Measurements from ENCODE around the gene LILRB5. TPM values are rescaled to one million over a fixed set of nuclear protein-coding genes. Genes with fewer than 3 reads are reported as not detected.
"Not testable (repeated sequence)": the region's sequence is repeated elsewhere in the genome, so short reads cannot be mapped to it uniquely, and the experiment has no call there.

The LILRB5 gene
- total and polyA plus RNA-seq, 2 donors: 4.2 to 5.6 TPM

DNA sequence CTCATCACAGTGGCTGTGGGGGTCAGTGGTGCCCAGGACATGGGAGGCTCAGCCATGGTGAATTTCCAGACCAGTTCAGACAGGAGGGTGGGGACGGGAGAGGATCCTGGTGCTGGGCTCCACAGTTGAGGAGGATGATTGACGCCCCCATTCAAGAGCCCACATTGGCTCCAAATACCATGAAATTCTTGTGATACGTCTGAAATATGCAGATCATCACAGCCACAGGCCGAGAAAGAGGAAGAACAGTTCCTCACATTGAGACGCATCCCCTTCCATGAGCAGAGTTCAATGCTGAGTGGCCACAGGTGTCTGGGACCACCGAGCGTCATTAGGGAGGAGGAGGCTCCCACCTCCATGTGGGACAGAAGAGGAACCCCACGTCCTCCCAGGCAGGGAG is 13.3 kb downstream of the LILRB5 start:
- H3K27ac ChIP-seq (ENCODE audit: low read depth); DNase-seq (ENCODE audit: extremely low spot score); H3K4me1 ChIP-seq (ENCODE audit: insufficient read depth); H3K36me3 ChIP-seq (ENCODE audit: insufficient read depth); H3K4me3 ChIP-seq (ENCODE audit: low read depth, low read length): not testable (repeated sequence)
- 68% methylated on average over 7 of the region's 8 CpGs for WGBS

DNA sequence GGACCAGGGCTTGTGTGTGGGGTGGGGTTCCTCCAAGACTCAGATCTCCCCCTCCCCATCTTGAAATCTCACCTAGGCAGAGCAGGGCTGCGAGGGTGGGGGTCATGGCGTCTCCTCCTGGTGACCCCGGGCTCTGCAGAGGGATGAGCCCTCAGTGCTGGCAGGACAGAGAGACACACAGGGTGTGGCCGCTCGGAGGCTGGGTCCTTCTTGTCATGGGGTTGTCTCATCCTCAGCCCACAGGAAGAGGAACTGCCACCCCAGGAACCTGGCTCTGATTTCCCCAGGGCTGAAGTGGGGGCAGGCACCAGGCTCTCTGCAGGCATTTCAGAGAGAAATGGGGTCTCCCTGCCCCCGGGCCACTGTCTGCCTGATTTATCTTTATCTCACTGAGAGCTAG is 14.4 kb downstream of the LILRB5 start, which contains the start of gene LILRA6:
Gene LILRA6, minus strand, starts transcription at position 145 of the 400 bp plus-strand sequence.
- H3K36me3 ChIP-seq (ENCODE audit: insufficient read depth); H3K4me1 ChIP-seq (ENCODE audit: insufficient read depth); H3K27ac ChIP-seq (ENCODE audit: low read depth); DNase-seq (ENCODE audit: extremely low spot score); H3K4me3 ChIP-seq (ENCODE audit: low read depth, low read length): not testable (repeated sequence)
- 59% methylated on average over 6 of the region's 6 CpGs for WGBS

DNA sequence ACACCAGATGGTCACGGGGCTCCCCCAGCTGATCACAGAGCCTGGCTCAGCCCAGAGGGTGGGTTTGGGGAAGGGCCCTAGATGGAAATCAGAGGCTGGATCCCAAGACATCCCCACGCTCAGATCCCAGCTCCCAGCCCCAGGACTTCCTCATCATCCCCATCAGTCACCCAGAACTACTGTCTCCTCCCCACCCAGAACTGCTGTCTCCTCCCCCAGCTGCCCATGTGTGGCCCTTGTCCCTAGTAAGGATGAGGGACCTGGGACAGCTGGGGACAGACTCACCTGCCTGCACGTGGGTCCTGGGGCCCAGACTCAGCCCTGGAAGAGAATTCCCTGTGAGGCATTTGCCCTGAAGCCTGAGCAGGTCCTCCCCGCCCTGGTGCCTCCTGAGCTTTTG is 14.8 kb downstream of the LILRB5 start:
- H3K36me3 ChIP-seq (ENCODE audit: insufficient read depth); DNase-seq (ENCODE audit: extremely low spot score); H3K27ac ChIP-seq (ENCODE audit: low read depth); H3K4me1 ChIP-seq (ENCODE audit: insufficient read depth); H3K4me3 ChIP-seq (ENCODE audit: low read depth, low read length): not testable (repeated sequence)
- WGBS: 63% methylated on average over 4 of the region's 4 CpGs

DNA sequence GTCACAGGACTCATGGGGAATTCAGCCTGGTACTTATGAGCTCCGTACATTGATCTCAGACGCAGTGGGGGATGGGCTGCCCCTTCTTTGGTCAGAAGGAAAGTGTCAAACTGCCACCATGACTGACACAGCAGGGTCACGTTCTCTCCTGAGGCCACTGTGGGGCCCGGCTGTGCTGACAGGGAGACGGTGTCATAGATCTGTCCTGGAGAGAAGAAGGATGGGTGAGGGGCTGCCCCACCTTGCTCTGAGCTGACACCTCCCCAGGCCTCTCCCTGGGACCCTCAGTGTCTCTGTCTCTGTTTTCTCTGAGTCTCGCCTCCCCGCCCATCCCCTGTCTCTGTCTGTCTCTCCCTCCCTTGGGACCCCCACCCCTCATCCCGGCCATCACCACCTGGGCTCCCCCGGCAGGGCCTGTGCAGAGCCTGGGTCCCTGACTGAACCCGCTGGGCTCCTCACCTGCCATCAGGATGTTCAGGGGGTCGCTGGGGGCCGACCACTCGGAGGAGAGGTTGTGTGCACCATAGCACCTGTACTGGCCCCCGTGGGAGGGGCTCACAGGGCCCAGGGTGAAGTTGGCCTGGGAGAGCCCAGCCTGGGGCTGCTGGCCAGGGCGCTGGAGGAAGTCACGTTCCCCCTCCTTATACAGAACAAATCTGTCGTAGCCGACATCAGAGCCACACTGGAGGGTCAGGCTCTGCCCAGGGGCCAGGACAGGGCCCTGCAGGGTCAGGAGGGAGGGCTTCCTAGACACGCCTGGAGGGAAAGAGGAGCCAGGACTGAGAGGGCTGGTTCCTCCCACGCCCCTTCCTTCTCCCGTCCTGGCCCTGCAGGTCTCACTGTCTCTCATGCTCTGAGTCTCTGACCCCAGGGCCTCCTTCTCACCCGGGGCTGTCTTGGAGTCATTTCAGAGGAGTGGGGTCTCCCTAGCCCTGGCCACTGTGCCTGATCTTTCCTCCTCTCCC is 16.4 kb downstream of the LILRB5 start:
- not testable (repeated sequence) for H3K4me3 ChIP-seq (ENCODE audit: low read depth, low read length); H3K36me3 ChIP-seq (ENCODE audit: insufficient read depth); DNase-seq (ENCODE audit: extremely low spot score); H3K4me1 ChIP-seq (ENCODE audit: insufficient read depth); H3K27ac ChIP-seq (ENCODE audit: low read depth)
- 55% methylated on average over 19 of the region's 22 CpGs for WGBS

DNA sequence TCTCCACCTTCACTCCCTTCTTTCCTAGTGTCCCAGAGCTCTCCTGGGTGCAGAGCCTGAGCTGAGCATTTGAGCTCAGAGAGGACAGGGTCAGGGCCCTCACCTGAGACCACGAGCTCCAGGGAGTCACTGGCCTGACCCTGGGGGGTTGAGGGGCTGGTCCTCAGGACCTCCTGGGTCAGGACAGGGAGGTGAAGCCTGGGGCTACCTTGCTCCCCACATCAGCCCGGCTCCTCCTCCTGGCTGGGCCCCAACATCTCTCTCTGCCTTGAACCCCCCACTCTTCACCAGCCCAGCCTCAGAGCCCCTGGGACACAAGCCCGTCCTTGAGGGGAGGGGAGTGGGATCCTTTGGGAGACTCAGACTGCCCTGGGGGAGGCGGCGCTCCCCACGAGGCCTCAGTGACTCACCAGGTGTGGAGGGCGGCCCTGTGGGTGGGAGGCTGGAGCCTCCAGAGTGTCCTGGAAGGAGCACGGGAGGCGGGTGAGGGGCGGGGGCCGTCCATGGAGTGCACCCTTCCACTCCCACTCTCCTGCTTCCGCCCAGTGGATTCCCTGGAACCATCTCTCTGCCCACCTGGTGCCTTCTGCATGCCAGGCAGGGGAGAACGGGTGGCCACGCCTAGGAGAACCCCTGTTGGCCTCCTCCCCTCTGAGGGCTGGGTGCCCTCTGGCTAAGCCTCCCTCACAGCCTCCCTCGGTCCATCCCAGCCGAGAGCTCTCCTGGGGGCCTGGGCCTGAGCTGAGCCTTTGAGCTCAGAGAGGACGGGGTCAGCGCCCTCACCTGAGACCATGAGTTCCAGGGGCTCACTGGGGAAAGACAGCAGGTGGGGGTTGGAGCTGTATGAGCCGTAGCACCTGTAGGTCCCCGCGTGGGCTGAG is 17.3 kb downstream of the LILRB5 start:
- not testable (repeated sequence) for H3K4me1 ChIP-seq (ENCODE audit: insufficient read depth); H3K4me3 ChIP-seq (ENCODE audit: low read depth, low read length); DNase-seq (ENCODE audit: extremely low spot score); H3K27ac ChIP-seq (ENCODE audit: low read depth); H3K36me3 ChIP-seq (ENCODE audit: insufficient read depth)
- 68% methylated on average over 14 of the region's 21 CpGs for WGBS

DNA sequence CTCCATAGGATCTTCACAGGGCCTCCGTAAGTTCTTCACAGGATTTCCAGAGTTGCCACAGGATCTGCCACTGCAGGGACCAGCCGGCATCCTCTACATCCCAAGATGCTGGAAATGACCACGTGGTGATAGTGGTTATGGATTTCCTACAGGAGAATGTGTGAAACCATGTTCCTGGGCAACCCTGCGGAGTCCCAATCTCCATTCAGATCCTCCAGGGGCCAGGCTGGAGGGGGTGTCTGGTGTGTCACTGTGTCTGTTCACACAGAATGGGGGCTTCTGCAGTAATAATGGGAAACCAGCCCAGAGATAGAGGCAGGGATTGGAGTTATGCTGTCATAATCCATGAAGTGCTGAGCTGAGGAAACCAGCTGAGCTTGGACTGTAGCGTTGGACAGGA is 23.1 kb downstream of the LILRB5 start:
- WGBS: 81% methylated on average over 5 of the region's 5 CpGs
- no peak overlapping the region for H3K4me3 ChIP-seq (ENCODE audit: low read depth, low read length)
- H3K4me1 ChIP-seq (ENCODE audit: insufficient read depth): no peaks in the 10 kb centered on the region
- no peak overlapping the region for H3K27ac ChIP-seq (ENCODE audit: low read depth)
- no peaks in the 10 kb centered on the region for H3K36me3 ChIP-seq (ENCODE audit: insufficient read depth)
- DNase-seq (ENCODE audit: extremely low spot score): no peak

DNA sequence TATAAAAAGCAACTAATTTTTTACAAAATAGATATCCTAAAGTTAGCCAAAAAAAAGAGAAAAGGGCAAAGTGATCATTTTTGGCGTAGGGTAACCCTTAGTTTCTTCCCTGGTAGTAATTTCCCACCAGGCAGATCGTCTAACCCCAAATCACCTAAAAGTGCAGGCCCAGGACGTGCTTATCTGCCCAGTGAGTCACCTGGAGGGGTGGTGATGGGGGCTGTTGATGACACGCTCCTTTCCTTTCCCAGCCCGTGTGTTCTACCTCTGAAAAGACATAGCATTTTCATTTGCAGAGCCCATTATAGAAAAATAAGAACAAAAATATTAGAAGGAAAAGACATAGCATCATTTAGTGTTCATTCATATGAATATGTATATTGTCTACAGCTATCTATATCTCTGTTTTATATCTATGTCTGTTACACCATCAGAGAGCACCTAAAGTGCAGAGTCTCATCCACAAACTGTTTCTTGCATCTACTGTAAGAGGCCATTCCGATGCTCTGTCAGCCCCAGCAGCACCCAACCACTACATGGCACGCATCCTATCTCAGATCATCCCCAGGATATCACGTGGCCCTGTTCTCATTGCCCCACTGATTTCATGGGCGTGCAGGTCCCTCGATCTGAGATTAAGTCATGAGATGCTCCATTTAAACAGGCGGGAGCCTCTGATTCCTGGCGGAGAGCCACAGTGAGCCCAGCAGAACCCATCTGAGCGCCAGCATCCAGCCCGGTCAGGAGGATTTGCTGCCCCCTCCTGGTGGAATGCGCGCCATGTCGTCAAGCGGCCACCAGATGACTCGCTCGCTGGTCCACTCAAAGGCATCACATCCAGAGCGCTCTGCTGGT is 25.8 kb downstream of the LILRB5 start:
- no peaks in the 10 kb centered on the region for H3K36me3 ChIP-seq (ENCODE audit: insufficient read depth)
- no peak overlapping the region for H3K4me3 ChIP-seq (ENCODE audit: low read depth, low read length)
- 18% methylated on average over 21 of the region's 21 CpGs for WGBS
- H3K4me1 ChIP-seq (ENCODE audit: insufficient read depth): no peaks in the 10 kb centered on the region
- no peak overlapping the region for H3K27ac ChIP-seq (ENCODE audit: low read depth)
- peak; percentile 43 for DNase-seq (ENCODE audit: extremely low spot score)

DNA sequence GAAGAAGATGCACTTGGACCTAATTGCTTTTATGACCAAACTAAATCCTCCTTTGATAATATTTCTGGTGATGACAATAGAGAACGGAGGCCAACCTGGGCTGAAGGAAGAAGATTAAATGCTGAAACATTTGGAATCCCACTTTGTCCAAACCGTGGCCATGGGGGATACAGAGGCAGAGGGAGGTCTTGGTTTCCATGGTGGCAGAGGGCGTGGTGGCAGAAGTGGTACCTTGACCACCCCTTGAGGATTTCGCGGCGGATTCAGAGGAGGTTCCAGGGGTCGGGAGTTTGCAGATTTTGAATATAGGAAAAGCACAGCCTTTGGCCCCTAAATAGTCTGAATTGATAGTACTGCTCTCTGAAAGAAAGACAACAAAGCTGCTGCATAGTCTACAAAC is 27.0 kb downstream of the LILRB5 start:
- no peak overlapping the region for H3K4me3 ChIP-seq (ENCODE audit: low read depth, low read length)
- H3K36me3 ChIP-seq (ENCODE audit: insufficient read depth): no peaks in the 10 kb centered on the region
- WGBS: 85% methylated on average over 7 of the region's 7 CpGs
- DNase-seq (ENCODE audit: extremely low spot score): no peak
- no peaks in the 10 kb centered on the region for H3K4me1 ChIP-seq (ENCODE audit: insufficient read depth)
- H3K27ac ChIP-seq (ENCODE audit: low read depth): no peak overlapping the region

DNA sequence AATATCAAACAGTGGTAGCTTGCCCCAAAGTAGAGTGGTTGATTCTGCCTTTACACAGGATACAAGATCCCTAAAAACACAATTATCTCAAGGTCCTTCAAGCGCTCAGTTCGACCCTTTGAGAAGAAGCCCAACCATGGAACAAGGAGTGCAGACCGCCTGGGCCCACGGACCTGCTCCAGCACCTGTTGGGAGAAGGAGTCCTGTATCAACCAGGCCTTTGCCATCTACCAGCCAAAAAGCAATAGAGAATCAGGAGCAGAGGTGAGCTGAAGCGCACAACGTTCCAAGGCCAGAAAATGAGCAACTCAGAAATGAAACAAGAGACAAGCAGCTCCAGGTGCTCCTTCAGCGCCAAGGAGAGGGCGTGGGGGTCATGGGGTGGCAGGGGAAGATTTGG is 27.9 kb downstream of the LILRB5 start:
- DNase-seq (ENCODE audit: extremely low spot score): no peak
- Histone ChIP-seq H3K27ac (ENCODE audit: low read depth) (no peak overlapping the region), H3K36me3 (ENCODE audit: insufficient read depth) (no peaks in the 10 kb centered on the region), H3K4me3 (ENCODE audit: low read depth, low read length) (no peak overlapping the region), H3K4me1 (ENCODE audit: insufficient read depth) (no peaks in the 10 kb centered on the region)
- 88% methylated on average over 8 of the region's 8 CpGs for WGBS

DNA sequence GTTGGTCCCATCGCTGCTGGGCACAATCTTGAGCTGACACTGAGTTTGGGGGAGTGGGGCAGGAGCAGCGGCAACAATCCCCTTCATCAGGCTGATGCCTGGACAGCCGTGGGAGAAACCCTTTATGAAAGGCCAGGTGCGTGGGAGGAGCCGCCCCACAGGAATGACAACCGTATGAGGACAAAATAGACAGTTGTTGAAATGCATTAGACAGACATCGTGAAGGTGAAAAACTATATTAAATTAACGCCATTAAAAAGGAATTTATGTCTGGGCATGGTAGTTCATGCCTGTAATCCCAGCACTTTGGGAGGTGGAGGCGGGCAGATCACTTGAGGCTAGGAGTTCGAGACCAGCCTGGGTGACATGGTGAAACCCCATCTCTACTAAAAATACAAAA is 32.5 kb downstream of the LILRB5 start:
- not testable (repeated sequence) for DNase-seq (ENCODE audit: extremely low spot score); H3K36me3 ChIP-seq (ENCODE audit: insufficient read depth); H3K4me3 ChIP-seq (ENCODE audit: low read depth, low read length); H3K4me1 ChIP-seq (ENCODE audit: insufficient read depth); H3K27ac ChIP-seq (ENCODE audit: low read depth)
- 82% methylated on average over 10 of the region's 10 CpGs for WGBS

DNA sequence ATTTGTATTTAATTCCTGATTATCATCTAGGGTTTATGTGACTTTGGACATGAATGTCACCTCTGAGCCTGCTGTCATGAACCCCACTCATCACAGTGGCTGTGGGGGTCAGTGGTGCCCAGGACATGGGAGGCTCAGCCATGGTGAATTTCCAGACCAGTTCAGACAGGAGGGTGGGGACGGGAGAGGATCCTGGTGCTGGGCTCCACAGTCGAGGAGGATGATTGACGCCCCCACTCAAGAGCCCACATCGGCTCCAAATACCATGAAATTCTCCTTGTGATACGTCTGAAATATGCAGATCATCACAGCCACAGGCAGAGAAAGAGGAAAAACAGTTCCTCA is 33.2 kb downstream of the LILRB5 start:
- H3K4me3 ChIP-seq (ENCODE audit: low read depth, low read length); DNase-seq (ENCODE audit: extremely low spot score); H3K36me3 ChIP-seq (ENCODE audit: insufficient read depth); H3K27ac ChIP-seq (ENCODE audit: low read depth); H3K4me1 ChIP-seq (ENCODE audit: insufficient read depth): not testable (repeated sequence)
- WGBS: 64% methylated on average over 5 of the region's 5 CpGs

DNA sequence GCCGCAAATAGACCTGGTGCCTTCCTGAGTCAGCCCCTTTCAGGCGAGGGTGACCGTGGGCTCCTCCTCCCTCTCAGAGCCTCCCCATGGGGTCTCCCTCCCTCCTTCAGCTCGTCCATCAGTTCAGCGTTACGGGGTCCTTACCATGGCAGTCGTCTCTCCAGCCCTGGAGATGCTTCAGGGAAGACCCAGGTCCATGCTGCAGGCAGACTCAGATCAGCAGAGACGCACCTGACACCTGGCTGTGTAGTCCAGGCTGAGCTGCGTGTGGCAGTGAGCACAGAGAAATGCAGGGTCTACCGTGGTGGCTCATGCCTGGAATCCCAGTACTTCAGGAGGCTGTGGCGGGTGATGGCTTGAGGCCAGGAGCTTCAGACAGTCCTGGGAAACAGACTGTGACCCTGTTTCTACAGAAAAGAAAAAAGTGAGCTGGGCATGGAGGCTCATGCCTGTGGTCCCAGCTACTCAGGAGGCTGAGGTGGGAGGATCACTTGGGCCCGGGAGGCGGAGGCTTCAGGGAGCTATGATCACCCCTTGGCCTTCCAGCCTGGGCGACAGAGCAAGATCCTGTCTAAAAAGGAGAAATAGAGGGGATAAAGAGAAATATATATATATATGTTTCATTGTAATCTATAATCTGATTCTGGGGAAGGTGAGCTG is 33.7 kb downstream of the LILRB5 start:
- WGBS: 44% methylated on average over 14 of the region's 14 CpGs
- not testable (repeated sequence) for DNase-seq (ENCODE audit: extremely low spot score); H3K4me1 ChIP-seq (ENCODE audit: insufficient read depth); H3K36me3 ChIP-seq (ENCODE audit: insufficient read depth); H3K4me3 ChIP-seq (ENCODE audit: low read depth, low read length); H3K27ac ChIP-seq (ENCODE audit: low read depth)
